ENCODE results near the gene RRP12.

Gene RRP12

DNA sequence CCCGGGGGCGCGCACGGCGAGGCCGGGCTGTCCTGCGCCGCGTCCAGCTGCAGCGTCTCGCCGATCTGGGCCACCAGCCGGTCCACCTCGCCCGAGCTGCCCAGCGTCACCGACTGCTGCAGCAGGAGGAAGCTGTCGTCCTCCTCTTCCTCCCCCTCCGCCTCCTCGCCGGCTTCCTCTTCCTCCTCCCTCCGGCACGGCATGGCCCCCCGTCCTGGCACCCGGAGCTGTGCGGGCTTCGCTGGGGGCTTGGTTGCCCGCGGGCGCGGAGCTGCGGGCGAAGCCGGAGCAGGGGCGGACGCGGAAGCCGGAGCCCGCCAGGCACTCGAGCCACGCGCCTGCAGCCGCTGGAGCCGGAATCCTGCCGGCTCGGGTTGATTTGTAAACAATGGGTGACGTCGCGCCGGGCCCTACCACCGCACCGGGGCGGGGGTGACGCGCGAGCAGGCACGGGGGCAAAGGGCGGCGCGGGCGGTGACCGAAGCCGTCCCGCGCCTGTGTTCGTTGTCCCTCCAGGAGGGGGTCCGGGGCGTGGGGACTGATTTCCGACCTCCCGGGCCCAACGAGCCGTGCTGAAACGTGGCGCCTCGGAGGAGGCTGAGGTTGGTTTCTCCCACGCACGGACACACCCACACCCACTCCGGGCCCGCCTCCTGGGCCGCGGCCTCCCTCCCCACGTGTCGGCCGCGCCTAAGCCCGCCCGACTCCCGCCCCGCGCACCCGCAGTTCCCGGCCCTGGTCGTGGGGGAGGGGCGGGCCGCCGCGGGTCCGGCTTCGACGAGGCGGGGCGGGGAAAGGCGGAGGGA, 66.6 kb downstream of the RRP12 start, which contains the start of gene FRAT2:
FRAT2 (minus strand) TSS at position 360 of the 806 bp plus-strand sequence; CDS start at position 203, 157 bp downstream.
- DNase-seq = peak; percentile 88

DNA sequence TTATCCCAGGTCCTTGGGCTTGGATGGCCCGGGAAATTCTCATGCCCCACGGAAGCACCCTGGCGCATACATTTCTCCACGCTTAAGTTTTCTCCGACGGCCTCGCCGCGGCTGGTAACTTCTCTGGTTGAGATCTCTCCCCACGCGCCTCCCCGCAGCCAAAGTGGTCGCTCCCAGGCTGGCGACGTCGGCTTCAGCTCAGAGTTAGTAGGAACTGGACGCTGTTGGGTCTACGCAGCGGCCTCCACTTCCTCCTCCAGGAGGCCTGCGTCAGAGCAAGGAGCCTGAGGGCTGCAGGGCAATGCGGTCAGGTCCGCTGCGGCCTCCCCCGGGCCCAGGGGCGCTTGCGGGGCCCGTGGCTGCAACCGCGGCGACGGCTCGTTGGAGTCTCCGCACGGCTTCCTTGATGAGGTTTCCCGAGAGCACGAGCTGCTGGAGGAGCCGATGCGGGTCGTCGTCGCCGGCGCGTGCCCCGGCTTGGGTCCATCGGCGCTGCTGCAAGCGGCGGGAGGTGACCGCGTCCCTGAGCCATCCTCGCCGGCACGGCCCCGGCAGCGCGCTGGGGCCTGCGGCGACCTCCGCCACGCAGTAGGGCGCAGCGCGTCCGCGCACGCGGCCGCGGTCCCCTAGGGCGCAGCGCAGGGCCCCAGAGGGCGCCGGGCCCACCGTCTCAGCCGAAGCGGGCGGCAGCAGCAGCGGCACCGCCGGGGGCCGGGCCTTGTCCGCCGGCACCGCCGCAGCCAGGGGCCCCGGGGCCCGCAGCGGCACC, 67.4 kb downstream of the RRP12 start:
- DNase-seq = peak; percentile 49

DNA sequence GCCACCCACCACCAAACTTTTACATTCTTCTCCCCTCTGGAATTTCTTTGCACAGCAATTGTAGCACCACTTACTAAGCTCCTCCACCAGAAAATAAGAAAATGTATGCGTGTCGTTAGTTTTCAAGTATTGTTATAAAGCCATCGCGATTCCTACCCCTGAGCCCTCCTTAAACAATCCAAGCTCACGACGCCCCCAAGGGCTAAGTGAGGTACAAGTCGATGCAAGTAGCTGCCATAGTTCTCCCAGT, 67.9 kb downstream of the RRP12 start:
- no peak for DNase-seq

DNA sequence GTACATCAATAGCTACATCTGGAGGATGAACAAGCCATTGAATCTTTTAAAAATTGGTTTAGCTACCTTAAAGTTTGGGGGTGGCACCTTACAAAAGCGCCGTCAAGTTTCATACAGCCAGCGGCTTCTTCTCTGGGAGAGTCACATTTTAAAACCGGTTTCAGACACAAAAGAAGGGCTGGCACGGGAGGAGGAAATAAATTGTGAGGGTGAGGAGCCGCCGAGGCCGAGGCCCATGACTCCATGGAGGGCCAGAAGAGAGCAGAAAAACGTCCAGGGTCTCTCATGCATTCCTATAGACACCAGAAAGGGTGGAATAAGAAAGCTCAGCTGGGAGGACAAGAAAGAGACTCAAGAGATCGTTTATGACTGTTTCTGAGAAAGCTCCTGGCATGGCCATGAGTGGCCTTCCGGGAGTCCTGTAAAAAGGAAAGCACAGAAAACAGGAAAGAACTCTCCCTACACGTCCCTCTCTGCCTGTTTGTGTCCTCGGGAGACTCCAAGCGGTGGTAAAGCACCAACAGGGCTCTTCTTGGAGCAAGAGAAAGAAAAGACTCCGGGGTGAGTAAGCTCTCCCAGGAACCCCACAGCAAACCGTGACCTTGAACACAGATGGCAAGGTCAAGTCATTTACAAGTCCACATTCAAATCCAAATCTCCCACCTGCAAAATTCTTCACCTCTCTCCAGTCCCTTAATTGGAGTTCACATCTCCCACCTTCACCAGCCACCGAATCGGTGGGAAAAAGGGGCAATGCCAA, 68.4 kb downstream of the RRP12 start:
- DNase-seq = no peak

DNA sequence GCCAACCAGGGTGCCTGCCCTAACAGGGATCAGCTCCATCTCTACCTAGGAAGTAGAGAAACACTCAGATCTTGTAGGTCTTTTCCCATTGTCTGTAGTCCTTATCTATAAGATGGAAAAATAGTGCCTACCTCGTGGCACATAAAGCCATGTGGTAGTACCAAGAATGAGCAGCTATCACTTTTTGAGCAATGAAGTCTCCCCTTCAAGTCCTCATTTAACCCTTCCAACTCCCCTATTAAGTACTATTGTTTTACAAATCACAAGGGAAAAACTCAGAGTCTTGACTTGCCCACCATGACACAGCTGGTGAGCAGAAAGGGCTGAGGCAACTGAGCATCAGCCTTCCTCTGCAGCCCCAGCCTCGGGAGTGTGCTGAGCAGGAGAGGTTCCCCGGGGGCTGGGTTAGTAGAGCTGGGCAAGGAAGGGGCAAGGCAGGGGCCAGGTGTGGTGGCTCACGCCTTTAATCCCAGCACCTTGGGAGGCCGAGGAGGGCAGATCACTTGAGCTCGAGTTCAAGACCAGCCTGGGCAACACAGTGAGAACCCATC, 69.9 kb downstream of the RRP12 start:
- DNase-seq = no peak

DNA sequence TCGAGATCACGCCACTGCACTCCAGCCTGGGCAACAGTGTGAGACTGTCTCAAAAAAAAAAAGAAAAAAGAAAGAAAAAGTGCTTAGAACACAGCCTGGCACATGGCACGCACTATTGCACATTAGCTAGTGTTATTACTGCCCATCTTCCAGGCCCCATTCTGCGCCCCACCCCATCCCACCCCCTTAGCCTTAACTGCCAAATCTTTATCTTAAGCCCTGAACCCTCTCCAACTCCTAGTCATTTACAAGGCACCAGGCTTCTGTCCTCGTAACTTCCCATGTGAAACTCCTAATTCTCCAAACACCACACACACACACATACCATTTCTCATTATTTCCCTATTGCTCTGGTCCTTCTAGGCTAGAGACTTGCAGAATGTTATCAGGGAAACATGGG, 71.4 kb downstream of the RRP12 start:
- no peak for DNase-seq

DNA sequence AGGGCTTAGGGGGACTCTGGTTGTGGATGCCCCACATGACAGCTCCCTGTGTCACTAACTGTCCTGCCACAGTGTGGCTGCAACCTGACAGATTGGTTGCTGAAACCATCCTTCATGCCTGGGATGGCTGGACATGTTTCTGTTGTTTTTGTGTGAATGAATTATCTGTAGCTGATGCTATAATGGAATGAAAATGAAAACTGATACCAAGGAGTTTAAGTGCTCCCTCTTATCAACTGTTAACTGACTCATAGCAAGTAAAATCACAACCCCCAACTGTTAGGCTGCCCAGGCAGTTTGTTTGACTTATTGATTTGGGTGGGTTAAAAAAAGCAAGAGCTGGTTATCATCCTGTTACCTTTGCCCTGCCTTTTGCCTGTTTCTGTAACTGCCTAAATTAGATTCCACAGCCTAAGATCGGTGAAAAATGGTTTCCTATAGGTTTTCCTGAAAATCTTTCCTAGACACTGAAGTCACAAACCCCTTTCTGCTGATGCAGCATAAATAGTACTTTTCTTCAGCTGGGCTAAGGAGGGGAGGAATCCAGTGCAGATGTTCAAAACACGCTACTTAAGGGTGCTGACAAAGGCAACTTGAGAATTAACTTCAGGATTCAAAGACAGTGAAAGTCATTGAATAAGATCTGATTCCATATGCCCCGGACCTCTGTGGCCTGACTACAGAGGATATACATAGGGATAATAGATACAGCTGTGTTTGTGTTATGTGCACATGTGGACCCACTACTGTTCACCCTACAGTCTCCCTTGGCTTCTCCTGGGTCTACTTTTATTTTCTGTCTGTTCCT, 72.3 kb downstream of the RRP12 start:
- no peak for DNase-seq

DNA sequence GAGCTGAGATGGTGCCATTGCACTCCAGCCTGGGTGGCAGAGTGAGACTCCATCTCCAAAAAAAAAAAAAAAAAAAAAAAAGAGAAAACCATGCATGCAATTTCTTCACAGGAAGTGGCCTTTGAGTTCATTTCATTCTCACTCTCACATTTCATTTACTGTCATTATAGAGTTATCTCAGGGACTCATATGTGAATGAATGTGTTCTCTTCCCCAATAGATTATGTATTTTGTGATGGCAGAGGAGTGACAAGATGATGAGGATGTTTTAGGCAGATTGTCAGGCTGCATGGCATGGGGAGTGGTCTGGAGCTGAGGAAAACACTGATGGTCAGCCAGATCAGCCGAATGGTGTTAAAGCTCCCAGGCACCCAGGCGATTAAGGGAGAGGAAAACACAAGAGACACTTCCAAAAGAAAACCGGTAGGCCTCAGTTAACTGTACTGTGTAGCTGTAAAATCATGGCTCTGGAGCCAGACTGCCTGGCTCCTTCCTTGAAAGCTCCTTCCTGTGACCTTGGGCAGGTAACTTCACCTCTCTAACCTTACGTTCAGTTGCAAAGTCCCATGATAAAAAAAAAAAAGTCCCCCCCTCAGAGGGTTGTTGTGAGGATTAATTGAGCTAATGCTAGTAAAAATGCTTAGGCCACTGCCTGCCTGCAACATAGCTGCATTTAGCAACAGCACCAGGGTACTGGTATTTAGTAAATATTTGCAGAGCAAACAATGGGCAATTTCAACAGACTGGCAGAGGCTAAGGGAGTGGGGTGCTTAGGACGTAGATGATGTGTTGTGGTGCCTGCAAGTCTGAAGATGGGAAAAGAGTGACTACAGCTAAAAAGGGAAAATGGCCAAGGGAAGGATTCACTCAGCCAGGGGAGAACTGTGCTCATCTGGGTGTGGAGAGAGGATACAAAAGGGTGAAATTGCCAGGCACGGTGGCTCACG, 73.5 kb downstream of the RRP12 start:
- DNase-seq = no peak

DNA sequence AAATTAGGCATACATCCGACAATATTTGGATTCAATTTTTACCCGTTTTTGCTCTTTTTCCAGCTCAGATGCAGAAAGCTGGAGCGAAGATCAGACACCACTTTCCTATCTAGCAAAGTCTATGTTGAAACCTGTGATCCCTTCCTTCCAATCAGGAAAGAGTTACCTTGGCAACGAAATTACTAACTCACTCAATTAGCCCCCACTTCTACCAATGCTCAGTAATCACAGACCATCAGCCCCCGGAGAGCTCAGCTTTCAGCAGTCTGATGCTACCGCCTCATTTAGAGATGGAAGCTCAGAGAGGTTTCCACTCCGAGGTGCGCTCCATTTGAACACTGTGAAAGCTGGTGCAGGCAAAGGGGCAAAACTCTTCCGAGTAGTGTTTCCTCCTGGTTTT, 75.4 kb downstream of the RRP12 start:
- DNase-seq = no peak

DNA sequence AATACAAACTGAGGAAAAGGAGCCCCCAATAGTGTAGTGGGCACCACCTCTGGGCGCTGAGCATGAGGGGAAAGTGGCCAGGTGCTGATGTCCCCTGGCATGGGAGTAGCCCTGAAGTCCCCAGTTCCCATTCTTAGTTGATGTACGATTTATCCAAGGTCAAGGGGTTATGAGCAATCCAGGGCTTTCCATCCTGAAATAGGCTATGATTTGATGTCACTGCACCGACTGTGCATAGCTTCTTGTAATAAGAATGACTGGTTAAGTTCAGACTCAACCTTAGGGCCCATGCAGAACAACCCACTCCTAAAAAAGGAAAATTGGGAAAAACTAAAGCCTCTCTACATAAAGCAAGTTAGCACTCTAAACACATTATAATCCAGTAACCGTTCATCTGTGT, 77.6 kb downstream of the RRP12 start:
- DNase-seq = no peak

DNA sequence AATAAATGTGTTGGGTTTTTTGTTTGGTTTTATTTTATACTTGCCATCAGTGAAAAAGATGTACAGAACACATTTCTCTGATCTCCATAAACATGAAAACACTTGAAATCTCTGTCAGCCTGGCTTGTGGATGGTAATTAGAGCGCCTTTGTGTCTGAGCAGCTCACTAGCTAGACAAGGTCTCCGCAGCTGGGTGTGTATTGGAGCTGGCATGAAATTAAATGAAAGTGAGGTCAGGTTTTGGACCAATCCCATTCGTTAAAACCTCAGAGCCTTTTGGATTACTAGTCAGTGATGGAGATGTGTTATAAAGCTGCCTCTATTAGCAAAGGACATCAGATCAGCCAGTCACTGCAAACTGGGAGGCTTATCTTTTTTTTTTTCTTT, 79.3 kb downstream of the RRP12 start:
- no peak for DNase-seq

DNA sequence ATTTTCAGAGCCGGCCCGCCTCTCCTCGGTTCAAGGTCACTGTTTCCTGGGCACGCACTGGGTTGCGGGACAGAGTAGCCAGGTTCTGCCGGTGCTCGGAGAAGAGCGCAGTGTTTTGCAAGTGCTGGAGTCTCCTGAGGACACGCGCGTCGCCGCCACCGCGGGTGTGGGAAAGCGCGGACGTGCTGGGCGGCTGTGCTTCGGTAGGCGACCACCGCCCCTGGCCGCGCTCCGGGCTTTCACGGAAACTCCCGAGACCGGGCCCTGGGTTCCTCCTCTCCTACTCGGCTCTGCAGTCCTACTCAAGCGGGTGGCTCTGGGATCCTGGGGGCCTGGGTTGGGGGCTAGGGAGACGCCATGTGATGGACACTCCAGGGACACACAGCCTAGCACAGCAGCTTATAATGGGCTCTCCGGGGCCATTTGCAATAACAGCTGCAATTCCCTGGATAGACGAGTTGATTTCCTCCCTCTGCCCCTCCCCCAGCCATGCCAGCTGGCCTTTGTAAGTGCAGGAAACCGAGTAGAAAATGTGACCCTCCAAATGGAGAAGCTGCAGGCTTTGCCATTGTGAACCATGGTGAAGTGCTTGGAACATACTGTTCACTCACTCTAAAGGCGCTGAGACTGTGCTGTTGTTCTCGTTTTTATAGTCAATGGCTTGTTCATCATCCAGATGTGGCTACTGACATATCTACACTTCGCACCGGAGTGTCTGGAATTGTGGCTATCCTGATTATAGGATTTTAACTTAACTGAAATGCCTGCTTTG, 79.9 kb downstream of the RRP12 start:
- no peak for DNase-seq

DNA sequence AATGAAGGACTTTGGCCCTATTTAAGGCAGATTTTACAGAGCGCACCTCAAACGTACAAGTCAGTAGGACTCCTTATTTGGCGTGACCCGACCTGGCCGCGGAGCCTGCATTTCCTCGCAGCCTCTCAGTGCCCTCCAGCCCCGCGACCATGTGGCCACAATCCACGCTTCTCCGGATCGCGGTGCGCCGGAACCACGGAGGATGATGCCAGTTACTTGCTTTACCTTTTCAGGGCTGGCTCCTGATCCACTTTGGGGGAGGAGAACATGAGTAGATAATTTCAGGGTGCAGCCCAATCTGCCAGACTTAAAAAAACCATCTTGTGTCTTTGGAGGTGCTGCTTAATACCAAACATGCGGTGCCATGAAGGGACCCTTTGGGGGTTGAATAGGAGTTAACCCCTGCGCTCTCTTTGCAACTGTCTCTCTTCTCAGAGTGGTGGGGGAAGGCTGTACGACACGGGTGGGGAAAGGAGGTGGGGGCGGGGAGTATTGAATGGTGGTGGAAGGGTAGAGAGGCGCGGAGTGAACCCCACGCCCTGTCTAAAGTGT, 80.6 kb downstream of the RRP12 start:
- no peak for DNase-seq

DNA sequence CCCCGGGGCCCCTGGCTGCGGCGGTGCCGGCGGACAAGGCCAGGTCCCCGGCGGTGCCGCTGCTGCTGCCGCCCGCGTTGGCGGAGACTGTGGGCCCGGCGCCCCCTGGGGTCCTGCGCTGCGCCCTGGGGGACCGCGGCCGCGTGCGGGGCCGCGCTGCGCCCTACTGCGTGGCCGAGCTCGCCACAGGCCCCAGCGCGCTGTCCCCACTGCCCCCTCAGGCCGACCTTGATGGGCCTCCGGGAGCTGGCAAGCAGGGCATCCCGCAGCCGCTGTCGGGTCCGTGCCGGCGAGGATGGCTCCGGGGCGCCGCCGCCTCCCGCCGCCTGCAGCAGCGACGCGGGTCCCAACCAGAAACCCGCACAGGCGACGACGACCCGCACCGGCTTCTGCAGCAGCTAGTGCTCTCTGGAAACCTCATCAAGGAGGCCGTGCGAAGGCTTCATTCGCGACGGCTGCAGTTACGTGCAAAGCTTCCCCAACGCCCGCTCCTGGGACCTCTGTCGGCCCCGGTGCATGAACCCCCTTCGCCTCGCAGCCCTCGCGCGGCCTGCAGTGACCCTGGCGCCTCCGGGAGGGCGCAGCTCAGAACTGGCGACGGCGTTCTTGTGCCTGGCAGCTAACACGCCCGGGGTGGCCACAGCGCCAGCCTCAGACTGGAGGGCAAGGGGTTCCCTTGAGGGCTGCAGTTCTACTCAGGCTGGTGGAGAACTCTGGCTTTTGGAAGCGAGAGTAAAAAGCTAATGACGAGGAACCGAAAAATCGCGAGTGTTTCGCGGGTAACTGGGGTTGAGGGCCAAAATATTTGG, 81.3 kb downstream of the RRP12 start:
- peak; percentile 71 for DNase-seq

DNA sequence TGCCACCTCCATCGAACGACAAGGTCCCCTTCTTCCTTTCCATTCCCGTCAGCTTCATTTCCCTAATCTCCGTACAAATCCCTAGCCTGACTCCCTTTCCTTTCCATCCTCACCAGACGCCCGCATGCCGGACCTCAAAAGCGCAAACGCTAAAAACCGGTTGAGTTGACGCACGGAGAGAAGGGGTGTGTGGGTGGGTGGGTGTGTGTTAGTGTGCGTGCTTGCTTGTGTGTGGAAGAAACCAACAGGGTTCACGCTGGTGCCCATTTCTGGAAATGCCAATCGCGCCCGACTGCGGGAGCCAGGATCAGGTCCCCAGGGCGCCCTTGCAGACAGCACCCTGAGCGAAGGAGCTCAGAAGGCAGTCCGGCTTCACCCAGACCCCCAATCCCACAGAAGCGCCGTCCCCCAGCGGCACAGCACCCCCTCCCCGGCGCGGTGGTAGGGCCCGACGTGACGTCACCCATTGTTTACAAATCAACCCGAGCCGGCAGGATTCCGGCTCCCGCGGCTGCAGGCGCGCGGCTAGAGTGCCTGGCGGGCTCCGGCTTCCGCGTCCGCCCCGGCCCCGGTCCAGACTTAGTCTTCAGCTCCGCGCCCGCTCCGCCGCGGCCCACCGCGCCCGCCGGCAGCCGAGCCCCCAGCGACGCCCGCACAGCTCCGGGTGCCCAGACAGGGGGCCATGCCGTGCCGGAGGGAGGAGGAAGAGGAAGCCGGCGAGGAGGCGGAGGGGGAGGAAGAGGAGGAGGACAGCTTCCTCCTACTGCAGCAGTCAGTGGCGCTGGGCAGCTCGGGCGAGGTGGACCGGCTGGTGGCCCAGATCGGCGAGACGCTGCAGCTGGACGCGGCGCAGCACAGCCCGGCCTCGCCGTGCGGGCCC, 82.1 kb downstream of the RRP12 start, which contains the start of gene FRAT1:
FRAT1 (plus strand) TSS at position 500 of the 880 bp plus-strand sequence; CDS start at position 683, 183 bp downstream.
- DNase-seq = peak; percentile 87

DNA sequence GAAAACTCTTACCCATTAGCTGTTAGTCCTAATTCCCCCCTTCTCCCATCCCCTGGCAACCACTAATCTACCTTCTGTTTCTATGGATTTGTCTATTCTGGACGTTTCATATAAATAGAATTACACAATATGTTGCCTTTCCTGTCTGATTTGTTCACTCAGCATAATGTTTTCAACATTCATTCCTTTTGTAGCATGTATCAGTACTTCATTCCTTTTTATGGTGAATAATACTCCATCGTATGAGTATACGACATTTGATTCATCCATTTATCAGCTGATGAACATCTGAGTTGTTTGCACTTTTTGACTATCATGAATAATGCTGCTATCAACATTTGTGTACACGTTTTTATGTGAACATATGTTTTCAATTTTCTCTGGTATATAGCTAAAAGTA, 86.5 kb downstream of the RRP12 start:
- no peak for DNase-seq

DNA sequence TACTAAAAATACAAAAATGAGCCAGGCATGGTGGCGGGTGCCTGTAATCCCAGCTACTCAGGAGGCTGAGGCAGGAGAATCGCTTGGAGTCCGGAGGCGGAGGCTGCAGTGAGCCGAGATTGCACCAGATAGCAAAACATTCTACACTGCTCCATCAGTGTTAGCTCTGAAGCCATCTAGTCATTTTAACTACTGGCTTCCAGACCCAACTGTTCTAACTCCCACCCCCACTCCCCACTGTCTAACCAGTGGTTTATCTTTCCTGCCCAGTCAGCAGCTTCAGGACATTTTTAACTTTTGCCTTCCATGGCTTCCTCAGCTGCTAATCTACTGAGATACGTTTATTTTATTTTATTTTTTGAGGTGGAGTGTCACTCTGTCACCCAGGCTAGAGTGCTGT, 88.2 kb downstream of the RRP12 start:
- no peak for DNase-seq

DNA sequence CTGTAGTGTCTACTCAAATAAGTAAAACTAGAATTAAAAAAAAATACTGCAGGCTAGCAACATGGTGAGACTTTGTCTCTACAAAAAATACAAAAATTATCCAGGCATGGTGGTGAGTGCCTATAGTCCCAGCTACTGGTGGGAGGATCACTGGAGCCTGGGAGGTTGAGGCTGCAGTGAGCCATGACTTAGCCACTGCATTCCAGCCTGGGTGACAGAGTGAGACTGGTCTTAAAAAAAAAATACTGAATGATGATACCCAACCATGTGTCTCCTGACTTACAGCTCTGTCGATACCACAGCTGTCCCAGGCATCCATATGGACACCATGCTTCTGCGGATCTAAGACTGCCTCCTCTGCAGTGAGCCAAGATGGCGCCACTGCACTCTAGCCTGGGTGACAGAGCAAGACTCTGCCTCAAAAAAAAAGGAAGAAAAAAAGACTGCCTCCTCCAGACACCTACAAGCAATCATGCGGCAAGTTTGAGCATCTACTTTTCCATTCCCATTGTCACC, 90.0 kb downstream of the RRP12 start:
- no peak for DNase-seq

All from CD4-positive, alpha-beta T cell treated with Interleukin-15 for 1 hour (primary cell).